Stimulated activated CD4-positive, alpha-beta T cell treated with anti-CD3 and anti-CD28 coated beads, Interleukin-12 subunit alpha, Interleukin-12 subunit beta, amount 100 ng/mL, for 4 hours (primary cell): ENCODE data around the gene METRN.
A peak's percentile ranks its signal among the peaks of the same experiment; 100 is the strongest.
"Not testable (repeated sequence)": the region's sequence is repeated elsewhere in the genome, so short reads cannot be mapped to it uniquely, and the experiment has no call there.

Experiments
- DNase-seq: peaks from one replicate; pipeline ENCODE4 v3.0.0-alpha.2; 2020

The METRN gene

DNA sequence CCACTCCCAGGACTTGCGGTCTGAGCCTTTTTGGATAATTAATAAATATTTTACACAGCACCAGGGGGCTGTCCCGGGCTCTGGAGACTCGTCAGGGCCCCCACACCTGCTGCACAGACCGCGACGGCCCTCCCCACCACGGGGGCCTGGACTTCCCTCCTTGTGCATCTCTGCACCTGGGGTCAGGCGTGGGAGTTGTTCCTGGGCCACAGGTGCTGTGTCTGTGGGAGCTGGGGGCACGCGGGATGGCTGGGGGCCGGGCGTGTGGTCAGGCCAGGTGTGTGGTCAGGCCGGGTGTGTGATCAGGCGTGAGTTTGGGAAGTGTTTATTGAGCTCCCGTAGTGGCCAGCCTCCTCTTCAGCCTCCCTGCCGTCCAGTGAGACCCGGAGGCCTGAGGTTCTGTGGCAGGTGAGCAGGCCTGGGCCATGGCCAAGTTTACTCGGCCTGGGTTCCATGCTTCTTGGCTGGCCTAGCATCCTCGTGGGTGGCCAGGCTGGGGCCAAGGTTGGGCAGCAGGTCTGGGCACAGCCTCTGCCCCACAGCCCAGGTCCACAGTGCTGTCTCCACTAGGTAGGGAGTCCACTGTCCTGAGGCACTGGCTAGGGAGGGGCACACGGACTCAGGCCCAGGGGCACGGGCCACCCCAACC is 36.6 kb upstream of the METRN start:
- DNase-seq = no peak

GRCh38 chr16:678858-679813 is 35.8 kb upstream of the METRN start:
- peak; percentile 53 for DNase-seq

GRCh38 chr16:679814-680624 is 34.9 kb upstream of the METRN start, which contains the start of gene STUB1:
Gene STUB1, plus strand, starts transcription at chr16:680410. Its CDS starts 116 bp downstream, at chr16:680526.
- DNase-seq = peak; percentile 90

DNA sequence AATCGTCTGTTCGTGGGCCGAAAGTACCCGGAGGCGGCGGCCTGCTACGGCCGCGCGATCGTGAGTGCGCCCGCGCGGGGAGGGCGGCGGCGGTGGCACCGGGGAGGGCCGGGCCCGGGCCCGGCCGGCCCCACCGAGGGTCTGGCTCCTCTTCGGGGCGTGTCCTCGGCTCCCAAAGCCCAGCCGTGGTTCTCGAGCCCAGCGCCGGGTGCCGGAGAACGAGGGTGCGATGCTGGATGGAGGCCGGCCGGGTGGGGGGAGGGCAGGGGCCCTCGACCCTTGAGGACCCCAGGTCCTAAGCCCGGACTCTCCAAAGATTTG is 34.3 kb upstream of the METRN start:
- DNase-seq = no peak

- no peak for DNase-seq
Observed at GRCh38 chr16:680967-681745, 33.8 kb upstream of the METRN start.

- DNase-seq = no peak
Observed at GRCh38 chr16:681746-682427, 33.0 kb upstream of the METRN start.

DNA sequence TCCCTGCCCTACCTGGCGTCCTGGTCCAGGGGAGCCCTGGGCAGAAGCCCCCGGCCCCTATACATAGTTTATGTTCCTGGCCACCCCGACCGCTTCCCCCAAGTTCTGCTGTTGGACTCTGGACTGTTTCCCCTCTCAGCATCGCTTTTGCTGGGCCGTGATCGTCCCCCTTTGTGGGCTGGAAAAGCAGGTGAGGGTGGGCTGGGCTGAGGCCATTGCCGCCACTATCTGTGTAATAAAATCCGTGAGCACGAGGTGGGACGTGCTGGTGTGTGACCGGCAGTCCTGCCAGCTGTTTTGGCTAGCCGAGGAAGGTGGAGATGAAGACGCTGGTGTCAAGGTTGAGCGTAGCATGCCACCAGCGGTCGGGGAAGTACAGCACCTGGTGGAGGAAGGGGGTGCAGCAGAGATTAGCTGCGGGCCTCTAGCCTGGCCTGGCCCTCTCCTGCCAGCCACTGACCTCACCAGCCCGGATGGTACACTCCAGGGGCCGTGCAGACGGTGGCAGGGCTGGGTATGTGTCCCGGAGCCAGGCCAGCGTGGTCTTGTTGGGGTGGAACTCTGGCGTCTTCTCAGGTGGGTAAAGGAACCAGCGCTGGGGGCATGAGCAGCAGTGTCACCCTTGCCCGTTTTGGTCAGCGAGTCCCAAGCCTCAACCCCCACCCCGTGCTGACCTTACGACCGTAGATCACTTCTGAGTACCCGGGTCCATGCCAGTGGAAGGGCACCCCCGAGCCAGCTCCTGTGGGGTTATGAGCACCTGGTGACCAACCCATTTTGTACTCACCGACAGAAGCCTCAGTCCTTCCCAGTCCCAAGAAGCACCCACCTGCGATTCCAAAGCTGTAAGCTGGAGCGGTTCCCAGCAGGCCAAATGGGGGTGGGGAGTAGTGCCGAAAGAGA is 32.2 kb upstream of the METRN start:
- no peak for DNase-seq

- no peak for DNase-seq
Observed at GRCh38 chr16:683396-684070, 31.4 kb upstream of the METRN start.

- DNase-seq = peak; percentile 97
Observed at GRCh38 chr16:684071-684794, 30.7 kb upstream of the METRN start, which contains the start of gene JMJD8. Gene JMJD8, minus strand, starts transcription at chr16:684334. Its CDS starts 15 bp downstream, at chr16:684319.

DNA sequence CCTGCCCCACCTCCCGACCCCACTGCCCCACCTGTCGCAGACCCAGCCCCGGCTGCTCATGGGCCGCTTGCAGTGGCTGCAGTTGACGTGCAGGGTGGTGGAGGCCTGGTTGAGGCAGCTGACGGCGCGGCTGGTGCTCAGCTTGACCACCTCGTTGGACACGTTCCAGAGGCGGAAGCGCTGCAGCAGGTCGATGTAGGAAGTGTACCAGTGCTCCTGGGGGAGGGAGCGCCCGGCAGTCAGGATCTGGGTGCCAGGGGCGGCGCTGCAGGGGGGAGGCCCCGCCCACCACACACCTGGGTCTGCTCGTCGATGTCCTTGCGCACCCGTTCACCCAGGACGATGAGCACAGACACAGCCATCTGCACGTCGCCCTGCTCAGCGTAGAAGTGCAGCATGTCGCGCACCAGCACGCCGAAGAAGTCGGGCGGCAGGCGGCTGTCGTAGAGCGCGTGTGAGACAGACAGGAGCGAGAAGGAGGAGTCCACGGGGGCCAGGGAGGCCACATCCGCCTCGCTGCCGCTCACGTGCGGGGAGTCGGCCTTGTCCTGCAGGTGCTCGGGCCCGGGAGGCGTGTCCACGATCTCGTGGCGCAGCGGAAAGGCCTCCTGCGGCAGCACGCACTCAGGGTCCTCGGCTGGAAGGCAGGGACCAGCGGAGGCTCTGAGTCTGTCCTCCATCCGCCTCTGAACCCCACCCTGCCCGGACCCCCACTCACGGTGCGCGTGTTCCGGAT is 29.8 kb upstream of the METRN start:
- no peak for DNase-seq

- DNase-seq = no peak
Observed at GRCh38 chr16:685967-686366, 29.0 kb upstream of the METRN start.

DNA sequence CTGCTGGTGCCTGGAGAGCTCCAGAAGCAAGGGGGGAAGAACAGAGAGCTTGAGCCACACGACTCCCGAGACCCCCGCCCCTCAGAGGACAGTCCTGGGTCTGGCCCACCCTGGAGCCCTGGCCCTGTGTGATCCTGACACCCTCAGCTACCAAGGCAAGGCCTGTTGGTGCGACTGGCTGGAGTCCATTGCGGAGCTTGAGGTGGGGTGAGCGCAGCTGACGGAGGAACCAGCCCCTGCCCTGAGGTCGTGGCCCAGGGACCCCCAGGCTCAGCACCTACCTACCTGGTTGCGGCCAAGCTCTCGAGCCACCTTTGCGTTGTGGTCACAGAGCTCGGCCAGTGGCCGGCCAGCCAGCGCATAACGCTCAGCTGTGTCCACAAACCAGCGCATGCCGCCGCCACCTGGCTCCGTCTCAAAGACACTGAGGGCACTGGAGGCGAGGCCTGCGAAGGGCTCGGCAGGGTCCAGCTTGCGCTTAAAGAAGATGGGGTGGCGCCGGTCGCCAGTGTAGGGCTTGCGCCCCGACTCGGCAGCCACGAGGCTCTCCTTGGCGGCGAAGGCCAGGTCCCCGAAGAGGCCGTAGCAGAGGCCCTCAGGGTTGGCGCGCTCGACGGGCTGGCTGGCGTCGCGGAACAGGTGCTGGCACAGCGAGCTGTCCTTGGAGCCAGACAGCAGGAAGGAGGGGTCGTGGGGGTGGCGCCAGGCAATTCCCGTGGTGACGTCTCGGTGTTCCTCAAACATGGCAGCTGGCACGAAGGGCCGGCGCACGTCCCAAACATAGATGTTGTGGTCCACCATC is 28.3 kb upstream of the METRN start:
- no peak for DNase-seq

- no peak for DNase-seq
Observed at GRCh38 chr16:687499-687898, 27.4 kb upstream of the METRN start.

DNA sequence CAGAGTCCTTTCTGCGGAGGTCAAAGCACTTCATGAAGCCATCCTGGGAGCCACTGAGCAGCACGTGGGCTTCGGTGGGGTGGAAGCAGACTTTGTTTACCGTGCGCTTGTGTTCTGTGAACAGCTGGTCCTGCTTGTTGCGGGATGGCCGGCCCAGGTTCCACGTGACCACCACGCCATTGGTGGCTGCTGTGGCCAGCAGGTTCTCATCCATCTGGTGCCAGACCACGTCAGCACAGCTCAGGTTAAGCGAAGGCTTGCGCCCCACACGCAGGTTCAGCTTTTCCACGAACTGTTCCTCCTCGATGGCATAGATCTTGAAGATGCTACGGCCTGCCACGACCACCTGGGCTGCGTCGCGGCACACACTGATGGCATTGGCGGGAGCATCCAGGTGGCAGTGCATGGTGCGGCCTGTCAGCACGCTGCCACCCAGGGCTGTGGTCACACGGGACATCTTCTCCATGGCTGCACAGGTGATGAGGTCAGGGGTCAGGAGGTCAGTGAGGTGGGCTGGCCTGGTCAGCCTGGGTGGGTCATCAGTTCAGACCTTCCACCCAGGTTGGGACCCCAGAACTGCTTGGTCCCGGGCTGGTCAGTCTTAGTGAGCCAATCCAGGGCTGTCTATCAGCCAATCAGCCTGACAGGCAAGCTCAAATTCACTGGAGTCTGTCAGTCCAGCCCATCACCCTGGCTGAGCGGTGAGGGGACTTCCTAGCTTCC is 25.6 kb upstream of the METRN start:
- DNase-seq = no peak

GRCh38 chr16:691242-691641 is 23.7 kb upstream of the METRN start:
- DNase-seq = not testable (repeated sequence)

DNA sequence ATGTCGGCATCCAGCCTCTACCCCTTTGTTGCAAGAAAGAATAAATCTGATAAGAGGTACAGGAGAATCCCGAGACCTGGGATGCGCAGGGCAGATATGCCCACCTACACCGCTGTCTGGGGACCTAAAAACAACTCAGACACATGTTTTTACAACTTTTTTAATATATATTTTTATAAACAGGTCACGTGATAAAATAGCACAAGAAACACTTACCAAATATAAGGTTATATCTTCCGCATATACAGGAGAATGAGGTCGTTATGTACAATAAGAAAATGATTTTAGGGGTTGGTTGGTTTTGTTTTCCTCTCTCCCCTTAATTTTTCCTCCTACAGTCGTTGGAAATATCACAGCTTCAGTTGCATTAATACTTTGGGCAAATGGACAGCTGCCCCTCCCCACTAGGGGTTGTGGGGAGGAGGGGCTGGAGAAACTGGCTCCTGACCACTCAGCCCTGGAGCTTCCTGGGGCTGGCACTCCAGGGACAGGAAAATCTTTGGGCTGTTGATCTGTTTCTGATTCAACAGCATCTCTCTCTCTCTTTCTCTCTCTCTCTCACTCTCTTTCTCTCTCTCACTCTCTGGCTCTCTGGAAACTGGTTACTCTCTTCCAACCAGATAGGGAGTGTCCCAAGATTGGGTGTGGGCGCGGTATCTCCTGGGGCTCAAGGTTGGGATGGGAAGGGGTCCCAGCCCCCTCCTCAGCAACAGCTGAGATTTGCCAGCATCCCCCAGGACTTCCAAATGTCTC is 22.4 kb upstream of the METRN start:
- no peak for DNase-seq
